ENCODE results near the gene EFNA4.

EFNA4 gene

DNA sequence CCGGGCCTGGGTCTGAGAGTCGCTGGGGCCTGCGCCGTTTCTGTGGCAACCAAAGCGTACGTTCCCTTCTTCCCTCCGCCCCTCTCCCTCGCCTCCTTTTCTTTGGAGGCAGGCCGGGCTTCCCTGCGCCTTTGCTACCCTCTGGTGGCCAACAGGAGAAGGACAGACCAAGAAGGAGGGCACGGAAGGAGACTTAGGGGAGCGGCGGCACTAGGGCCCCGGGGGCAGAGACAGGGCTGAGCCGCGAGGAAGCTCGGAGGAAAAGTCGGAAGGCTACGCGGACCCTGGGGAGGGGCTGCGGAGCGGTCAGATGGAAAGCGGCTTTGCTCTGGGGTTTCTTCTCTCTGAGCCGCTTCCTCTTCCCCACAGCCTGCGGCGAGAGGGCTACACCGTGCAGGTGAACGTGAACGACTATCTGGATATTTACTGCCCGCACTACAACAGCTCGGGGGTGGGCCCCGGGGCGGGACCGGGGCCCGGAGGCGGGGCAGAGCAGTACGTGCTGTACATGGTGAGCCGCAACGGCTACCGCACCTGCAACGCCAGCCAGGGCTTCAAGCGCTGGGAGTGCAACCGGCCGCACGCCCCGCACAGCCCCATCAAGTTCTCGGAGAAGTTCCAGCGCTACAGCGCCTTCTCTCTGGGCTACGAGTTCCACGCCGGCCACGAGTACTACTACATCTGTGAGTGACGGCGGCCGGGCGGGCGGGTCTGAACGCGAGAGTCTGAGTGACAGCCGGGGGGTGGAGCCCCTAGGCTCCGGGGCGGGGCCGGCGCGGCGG, 21.4 kb downstream of the EFNA4 start (continued):
- no peak for TF ChIP-seq ZNF670 (tag by site-specific recombination; IDR thresholded peaks at IDR 0.05; ENCODE audit: low read depth)
- TF ChIP-seq ZNF404 (tag by site-specific recombination; IDR thresholded peaks at IDR 0.05) = no peak
- peak; percentile 81 for TF ChIP-seq SP2 (tag by site-specific recombination; IDR thresholded peaks at IDR 0.05)
- TF ChIP-seq ZNF112 (tag by site-specific recombination; IDR thresholded peaks at IDR 0.05) = no peak
- TF ChIP-seq, protein P1, sequence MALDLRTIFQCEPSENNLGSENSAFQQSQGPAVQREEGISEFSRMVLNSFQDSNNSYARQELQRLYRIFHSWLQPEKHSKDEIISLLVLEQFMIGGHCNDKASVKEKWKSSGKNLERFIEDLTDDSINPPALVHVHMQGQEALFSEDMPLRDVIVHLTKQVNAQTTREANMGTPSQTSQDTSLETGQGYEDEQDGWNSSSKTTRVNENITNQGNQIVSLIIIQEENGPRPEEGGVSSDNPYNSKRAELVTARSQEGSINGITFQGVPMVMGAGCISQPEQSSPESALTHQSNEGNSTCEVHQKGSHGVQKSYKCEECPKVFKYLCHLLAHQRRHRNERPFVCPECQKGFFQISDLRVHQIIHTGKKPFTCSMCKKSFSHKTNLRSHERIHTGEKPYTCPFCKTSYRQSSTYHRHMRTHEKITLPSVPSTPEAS (tag by site-specific recombination; IDR thresholded peaks at IDR 0.05) = no peak
- TF ChIP-seq ZNF777 (tag by site-specific recombination; IDR thresholded peaks at IDR 0.05; ENCODE audit: borderline replicate concordance) = no peak
- TF ChIP-seq ZNF239 (tag by site-specific recombination; IDR thresholded peaks at IDR 0.05) = no peak
- TF ChIP-seq, protein P2, sequence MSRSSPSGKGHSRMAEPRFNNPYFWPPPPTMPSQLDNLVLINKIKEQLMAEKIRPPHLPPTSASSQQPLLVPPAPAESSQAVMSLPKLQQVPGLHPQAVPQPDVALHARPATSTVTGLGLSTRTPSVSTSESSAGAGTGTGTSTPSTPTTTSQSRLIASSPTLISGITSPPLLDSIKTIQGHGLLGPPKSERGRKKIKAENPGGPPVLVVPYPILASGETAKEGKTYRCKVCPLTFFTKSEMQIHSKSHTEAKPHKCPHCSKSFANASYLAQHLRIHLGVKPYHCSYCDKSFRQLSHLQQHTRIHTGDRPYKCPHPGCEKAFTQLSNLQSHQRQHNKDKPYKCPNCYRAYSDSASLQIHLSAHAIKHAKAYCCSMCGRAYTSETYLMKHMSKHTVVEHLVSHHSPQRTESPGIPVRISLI (tag by site-specific recombination; IDR thresholded peaks at IDR 0.05) = no peak
- TF ChIP-seq ZNF292 (tag by site-specific recombination; IDR thresholded peaks at IDR 0.05; ENCODE audit: borderline replicate concordance, low read depth) = no peak
- TF ChIP-seq ZBTB8A (tag by site-specific recombination; IDR thresholded peaks at IDR 0.05) = peak; percentile 86
- TF ChIP-seq SCRT2 (tag by site-specific recombination; IDR thresholded peaks at IDR 0.05) = no peak
- TF ChIP-seq ZFP69B (tag by site-specific recombination; IDR thresholded peaks at IDR 0.05) = peak; percentile 91
- TF ChIP-seq ZNF707 (tag by site-specific recombination; IDR thresholded peaks at IDR 0.05) = no peak
- no peak for TF ChIP-seq ZNF837 (tag by site-specific recombination; IDR thresholded peaks at IDR 0.05)
- no peak for TF ChIP-seq ZNF510 (tag by site-specific recombination; IDR thresholded peaks at IDR 0.05; ENCODE audit: insufficient replicate concordance)
- TF ChIP-seq, protein P3, sequence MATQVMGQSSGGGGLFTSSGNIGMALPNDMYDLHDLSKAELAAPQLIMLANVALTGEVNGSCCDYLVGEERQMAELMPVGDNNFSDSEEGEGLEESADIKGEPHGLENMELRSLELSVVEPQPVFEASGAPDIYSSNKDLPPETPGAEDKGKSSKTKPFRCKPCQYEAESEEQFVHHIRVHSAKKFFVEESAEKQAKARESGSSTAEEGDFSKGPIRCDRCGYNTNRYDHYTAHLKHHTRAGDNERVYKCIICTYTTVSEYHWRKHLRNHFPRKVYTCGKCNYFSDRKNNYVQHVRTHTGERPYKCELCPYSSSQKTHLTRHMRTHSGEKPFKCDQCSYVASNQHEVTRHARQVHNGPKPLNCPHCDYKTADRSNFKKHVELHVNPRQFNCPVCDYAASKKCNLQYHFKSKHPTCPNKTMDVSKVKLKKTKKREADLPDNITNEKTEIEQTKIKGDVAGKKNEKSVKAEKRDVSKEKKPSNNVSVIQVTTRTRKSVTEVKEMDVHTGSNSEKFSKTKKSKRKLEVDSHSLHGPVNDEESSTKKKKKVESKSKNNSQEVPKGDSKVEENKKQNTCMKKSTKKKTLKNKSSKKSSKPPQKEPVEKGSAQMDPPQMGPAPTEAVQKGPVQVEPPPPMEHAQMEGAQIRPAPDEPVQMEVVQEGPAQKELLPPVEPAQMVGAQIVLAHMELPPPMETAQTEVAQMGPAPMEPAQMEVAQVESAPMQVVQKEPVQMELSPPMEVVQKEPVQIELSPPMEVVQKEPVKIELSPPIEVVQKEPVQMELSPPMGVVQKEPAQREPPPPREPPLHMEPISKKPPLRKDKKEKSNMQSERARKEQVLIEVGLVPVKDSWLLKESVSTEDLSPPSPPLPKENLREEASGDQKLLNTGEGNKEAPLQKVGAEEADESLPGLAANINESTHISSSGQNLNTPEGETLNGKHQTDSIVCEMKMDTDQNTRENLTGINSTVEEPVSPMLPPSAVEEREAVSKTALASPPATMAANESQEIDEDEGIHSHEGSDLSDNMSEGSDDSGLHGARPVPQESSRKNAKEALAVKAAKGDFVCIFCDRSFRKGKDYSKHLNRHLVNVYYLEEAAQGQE (tag by site-specific recombination; IDR thresholded peaks at IDR 0.05) = peak; percentile 35
- TF ChIP-seq, protein P4, sequence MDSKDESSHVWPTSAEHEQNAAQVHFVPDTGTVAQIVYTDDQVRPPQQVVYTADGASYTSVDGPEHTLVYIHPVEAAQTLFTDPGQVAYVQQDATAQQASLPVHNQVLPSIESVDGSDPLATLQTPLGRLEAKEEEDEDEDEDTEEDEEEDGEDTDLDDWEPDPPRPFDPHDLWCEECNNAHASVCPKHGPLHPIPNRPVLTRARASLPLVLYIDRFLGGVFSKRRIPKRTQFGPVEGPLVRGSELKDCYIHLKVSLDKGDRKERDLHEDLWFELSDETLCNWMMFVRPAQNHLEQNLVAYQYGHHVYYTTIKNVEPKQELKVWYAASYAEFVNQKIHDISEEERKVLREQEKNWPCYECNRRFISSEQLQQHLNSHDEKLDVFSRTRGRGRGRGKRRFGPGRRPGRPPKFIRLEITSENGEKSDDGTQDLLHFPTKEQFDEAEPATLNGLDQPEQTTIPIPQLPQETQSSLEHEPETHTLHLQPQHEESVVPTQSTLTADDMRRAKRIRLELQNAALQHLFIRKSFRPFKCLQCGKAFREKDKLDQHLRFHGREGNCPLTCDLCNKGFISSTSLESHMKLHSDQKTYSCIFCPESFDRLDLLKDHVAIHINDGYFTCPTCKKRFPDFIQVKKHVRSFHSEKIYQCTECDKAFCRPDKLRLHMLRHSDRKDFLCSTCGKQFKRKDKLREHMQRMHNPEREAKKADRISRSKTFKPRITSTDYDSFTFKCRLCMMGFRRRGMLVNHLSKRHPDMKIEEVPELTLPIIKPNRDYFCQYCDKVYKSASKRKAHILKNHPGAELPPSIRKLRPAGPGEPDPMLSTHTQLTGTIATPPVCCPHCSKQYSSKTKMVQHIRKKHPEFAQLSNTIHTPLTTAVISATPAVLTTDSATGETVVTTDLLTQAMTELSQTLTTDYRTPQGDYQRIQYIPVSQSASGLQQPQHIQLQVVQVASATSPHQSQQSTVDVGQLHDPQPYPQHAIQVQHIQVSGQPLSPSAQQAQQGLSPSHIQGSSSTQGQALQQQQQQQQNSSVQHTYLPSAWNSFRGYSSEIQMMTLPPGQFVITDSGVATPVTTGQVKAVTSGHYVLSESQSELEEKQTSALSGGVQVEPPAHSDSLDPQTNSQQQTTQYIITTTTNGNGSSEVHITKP (tag by site-specific recombination; IDR thresholded peaks at IDR 0.05) = peak; percentile 80
- TF ChIP-seq, protein P5, sequence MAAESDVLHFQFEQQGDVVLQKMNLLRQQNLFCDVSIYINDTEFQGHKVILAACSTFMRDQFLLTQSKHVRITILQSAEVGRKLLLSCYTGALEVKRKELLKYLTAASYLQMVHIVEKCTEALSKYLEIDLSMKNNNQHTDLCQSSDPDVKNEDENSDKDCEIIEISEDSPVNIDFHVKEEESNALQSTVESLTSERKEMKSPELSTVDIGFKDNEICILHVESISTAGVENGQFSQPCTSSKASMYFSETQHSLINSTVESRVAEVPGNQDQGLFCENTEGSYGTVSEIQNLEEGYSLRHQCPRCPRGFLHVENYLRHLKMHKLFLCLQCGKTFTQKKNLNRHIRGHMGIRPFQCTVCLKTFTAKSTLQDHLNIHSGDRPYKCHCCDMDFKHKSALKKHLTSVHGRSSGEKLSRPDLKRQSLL (tag by site-specific recombination; IDR thresholded peaks at IDR 0.05) = no peak
- no peak for TF ChIP-seq BCL11A (tag by site-specific recombination; IDR thresholded peaks at IDR 0.05; ENCODE audit: low read depth)
- peak; percentile 96 for TF ChIP-seq ZEB2 (tag by site-specific recombination; IDR thresholded peaks at IDR 0.05)
- no peak for TF ChIP-seq HOXC10 (CRISPR knock-in tag; IDR thresholded peaks at IDR 0.05)
- TF ChIP-seq, protein P6, sequence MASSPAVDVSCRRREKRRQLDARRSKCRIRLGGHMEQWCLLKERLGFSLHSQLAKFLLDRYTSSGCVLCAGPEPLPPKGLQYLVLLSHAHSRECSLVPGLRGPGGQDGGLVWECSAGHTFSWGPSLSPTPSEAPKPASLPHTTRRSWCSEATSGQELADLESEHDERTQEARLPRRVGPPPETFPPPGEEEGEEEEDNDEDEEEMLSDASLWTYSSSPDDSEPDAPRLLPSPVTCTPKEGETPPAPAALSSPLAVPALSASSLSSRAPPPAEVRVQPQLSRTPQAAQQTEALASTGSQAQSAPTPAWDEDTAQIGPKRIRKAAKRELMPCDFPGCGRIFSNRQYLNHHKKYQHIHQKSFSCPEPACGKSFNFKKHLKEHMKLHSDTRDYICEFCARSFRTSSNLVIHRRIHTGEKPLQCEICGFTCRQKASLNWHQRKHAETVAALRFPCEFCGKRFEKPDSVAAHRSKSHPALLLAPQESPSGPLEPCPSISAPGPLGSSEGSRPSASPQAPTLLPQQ (tag by site-specific recombination; IDR thresholded peaks at IDR 0.05) = peak; percentile 91
- TF ChIP-seq ZNF24 (tag by site-specific recombination; IDR thresholded peaks at IDR 0.05) = peak; percentile 94
- no peak for TF ChIP-seq ZNF221 (tag by site-specific recombination; IDR thresholded peaks at IDR 0.05; ENCODE audit: borderline replicate concordance)
- TF ChIP-seq, protein P7, sequence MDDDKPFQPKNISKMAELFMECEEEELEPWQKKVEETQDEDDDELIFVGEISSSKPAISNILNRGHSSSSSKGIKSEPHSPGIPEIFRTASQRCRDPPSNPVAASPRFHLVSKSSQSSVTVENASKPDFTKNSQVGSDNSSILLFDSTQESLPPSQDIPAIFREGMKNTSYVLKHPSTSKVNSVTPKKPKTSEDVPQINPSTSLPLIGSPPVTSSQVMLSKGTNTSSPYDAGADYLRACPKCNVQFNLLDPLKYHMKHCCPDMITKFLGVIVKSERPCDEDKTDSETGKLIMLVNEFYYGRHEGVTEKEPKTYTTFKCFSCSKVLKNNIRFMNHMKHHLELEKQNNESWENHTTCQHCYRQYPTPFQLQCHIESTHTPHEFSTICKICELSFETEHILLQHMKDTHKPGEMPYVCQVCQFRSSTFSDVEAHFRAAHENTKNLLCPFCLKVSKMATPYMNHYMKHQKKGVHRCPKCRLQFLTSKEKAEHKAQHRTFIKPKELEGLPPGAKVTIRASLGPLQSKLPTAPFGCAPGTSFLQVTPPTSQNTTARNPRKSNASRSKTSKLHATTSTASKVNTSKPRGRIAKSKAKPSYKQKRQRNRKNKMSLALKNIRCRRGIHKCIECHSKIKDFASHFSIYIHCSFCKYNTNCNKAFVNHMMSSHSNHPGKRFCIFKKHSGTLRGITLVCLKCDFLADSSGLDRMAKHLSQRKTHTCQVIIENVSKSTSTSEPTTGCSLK (tag by site-specific recombination; IDR thresholded peaks at IDR 0.05) = no peak
